Neuron (in vitro differentiated cells): Measurements from ENCODE around the gene BTN1A1.
A peak's percentile ranks its signal among the peaks of the same experiment; 100 is the strongest.

ENCODE experiments used
- H2AFZ ChIP-seq: one replicate; pipeline ENCODE4 v1.6.1; 2013; ENCODE audit warnings: low read depth, mild to moderate bottlenecking, inconsistent platforms, low read length, moderate library complexity
- H3K27me3 ChIP-seq: one replicate; pipeline ENCODE4 v1.6.1; 2013; ENCODE audit warnings: low read length; ENCODE audit not compliant: insufficient read depth
- H3K36me3 ChIP-seq: one replicate; pipeline ENCODE4 v1.6.1; 2013; ENCODE audit warnings: low read length; ENCODE audit not compliant: insufficient read depth
- H3K4me1 ChIP-seq: one replicate; pipeline ENCODE4 v1.6.1; 2013; ENCODE audit warnings: low read length; ENCODE audit not compliant: insufficient read depth
- H3K4me3 ChIP-seq: 2 replicates; pipeline ENCODE4 v1.5.1; 2013; ENCODE audit warnings: mild to moderate bottlenecking, low read length, moderate library complexity
- H3K9me3 ChIP-seq: one replicate; pipeline ENCODE4 v1.6.1; 2013; ENCODE audit warnings: low read length

BTN1A1 gene

GRCh38 chr6:26470643-26471042, 29.5 kb upstream of the BTN1A1 start:
- no peaks in the 10 kb centered on the region for H3K9me3 ChIP-seq
- no peak overlapping the region for H2AFZ ChIP-seq
- H3K4me1 ChIP-seq = peaks cover 6% of the 10 kb centered on the region
- no peak overlapping the region for H3K4me3 ChIP-seq
- H3K36me3 ChIP-seq = peaks cover 35% of the 10 kb centered on the region
- no peaks in the 10 kb centered on the region for H3K27me3 ChIP-seq

- peaks cover 10% of the 10 kb centered on the region for H3K4me1 ChIP-seq
- no peak overlapping the region for H2AFZ ChIP-seq
- no peaks in the 10 kb centered on the region for H3K27me3 ChIP-seq
- H3K36me3 ChIP-seq = peaks cover 22% of the 10 kb centered on the region
- no peaks in the 10 kb centered on the region for H3K9me3 ChIP-seq
- no peak overlapping the region for H3K4me3 ChIP-seq
These were observed 28.1 kb upstream of the BTN1A1 start for GRCh38 chr6:26471970-26472369.

- peaks cover 10% of the 10 kb centered on the region for H3K4me1 ChIP-seq
- H3K36me3 ChIP-seq = peaks cover 16% of the 10 kb centered on the region
- no peaks in the 10 kb centered on the region for H3K9me3 ChIP-seq
- H3K4me3 ChIP-seq = no peak overlapping the region
- H2AFZ ChIP-seq = no peak overlapping the region
- H3K27me3 ChIP-seq = no peaks in the 10 kb centered on the region
These were observed 27.4 kb upstream of the BTN1A1 start for GRCh38 chr6:26472549-26473290.

- Histone ChIP-seq H2AFZ (peak overlapping the region; percentile 87), H3K4me1 (peaks cover 10% of the 10 kb centered on the region), H3K27me3 (no peaks in the 10 kb centered on the region), H3K9me3 (no peaks in the 10 kb centered on the region), H3K4me3 (peak overlapping the region; percentile 68), H3K36me3 (peaks cover 9% of the 10 kb centered on the region)
These were observed 26.7 kb upstream of the BTN1A1 start for GRCh38 chr6:26473429-26473757.

GRCh38 chr6:26473758-26474438, 26.2 kb upstream of the BTN1A1 start:
- Histone ChIP-seq H2AFZ (peak overlapping the region; percentile 87), H3K9me3 (no peaks in the 10 kb centered on the region), H3K36me3 (peaks cover 4% of the 10 kb centered on the region), H3K4me1 (peaks cover 10% of the 10 kb centered on the region), H3K4me3 (peak overlapping the region; percentile 68), H3K27me3 (no peaks in the 10 kb centered on the region)

GRCh38 chr6:26474439-26474881, 25.6 kb upstream of the BTN1A1 start:
- Histone ChIP-seq H3K36me3 (no peaks in the 10 kb centered on the region), H3K9me3 (no peaks in the 10 kb centered on the region), H2AFZ (peak overlapping the region; percentile 87), H3K4me1 (peaks cover 10% of the 10 kb centered on the region), H3K27me3 (no peaks in the 10 kb centered on the region), H3K4me3 (peak overlapping the region; percentile 68)

- Histone ChIP-seq H3K27me3 (no peaks in the 10 kb centered on the region), H3K9me3 (no peaks in the 10 kb centered on the region), H2AFZ (no peak overlapping the region), H3K4me3 (no peak overlapping the region), H3K36me3 (no peaks in the 10 kb centered on the region), H3K4me1 (peaks cover 10% of the 10 kb centered on the region)
These were observed 24.0 kb upstream of the BTN1A1 start for GRCh38 chr6:26475823-26476729.

- Histone ChIP-seq H3K4me3 (no peak overlapping the region), H3K4me1 (peaks cover 10% of the 10 kb centered on the region), H3K27me3 (no peaks in the 10 kb centered on the region), H3K9me3 (no peaks in the 10 kb centered on the region), H2AFZ (no peak overlapping the region), H3K36me3 (no peaks in the 10 kb centered on the region)
These were observed 23.2 kb upstream of the BTN1A1 start for GRCh38 chr6:26476896-26477295.

GRCh38 chr6:26477426-26477825, 22.7 kb upstream of the BTN1A1 start:
- no peak overlapping the region for H2AFZ ChIP-seq
- no peaks in the 10 kb centered on the region for H3K9me3 ChIP-seq

GRCh38 chr6:26478100-26478984, 21.8 kb upstream of the BTN1A1 start:
- Histone ChIP-seq H3K4me3 (no peak overlapping the region), H3K27me3 (no peaks in the 10 kb centered on the region), H3K4me1 (peaks cover 10% of the 10 kb centered on the region), H3K9me3 (no peaks in the 10 kb centered on the region), H3K36me3 (no peaks in the 10 kb centered on the region), H2AFZ (no peak overlapping the region)

More at GRCh38 chr6:26477426-26477825, 22.7 kb upstream of the BTN1A1 start:
- H3K27me3 ChIP-seq = no peaks in the 10 kb centered on the region
- H3K4me3 ChIP-seq = no peak overlapping the region
- H3K4me1 ChIP-seq = peaks cover 10% of the 10 kb centered on the region
- no peaks in the 10 kb centered on the region for H3K36me3 ChIP-seq

GRCh38 chr6:26478985-26479278, 21.2 kb upstream of the BTN1A1 start:
- no peak overlapping the region for H3K4me3 ChIP-seq
- peaks cover 10% of the 10 kb centered on the region for H3K4me1 ChIP-seq
- peaks cover 2% of the 10 kb centered on the region for H3K9me3 ChIP-seq
- no peaks in the 10 kb centered on the region for H3K27me3 ChIP-seq
- no peaks in the 10 kb centered on the region for H3K36me3 ChIP-seq
- H2AFZ ChIP-seq = no peak overlapping the region

GRCh38 chr6:26482338-26482737, 17.8 kb upstream of the BTN1A1 start:
- H3K36me3 ChIP-seq = no peaks in the 10 kb centered on the region
- no peak overlapping the region for H2AFZ ChIP-seq
- H3K27me3 ChIP-seq = no peaks in the 10 kb centered on the region
- H3K4me3 ChIP-seq = no peak overlapping the region
- no peaks in the 10 kb centered on the region for H3K4me1 ChIP-seq
- H3K9me3 ChIP-seq = peaks cover 3% of the 10 kb centered on the region
